Activated CD4-positive, alpha-beta T cell treated with anti-CD3 and anti-CD28 coated beads, Interleukin-2, amount 10 ng/mL, durations not matched to agents 7 days and 5 days (primary cell): Measurements from ENCODE around the gene ZNF789. TPM values are rescaled to one million over a fixed set of nuclear protein-coding genes. Genes with fewer than 3 reads are reported as not detected.

Experiments used
- CTCF ChIA-PET: fragments of 350-600 bp; sonication (Branson Sonifier 250); formaldehyde crosslinking; loops from one replicate; lab custom pipeline; 2021; ENCODE audit warnings: antibody characterized with exemption; lab: Charles Lee
- POLR2A ChIA-PET: fragments of 350-600 bp; sonication (Branson Sonifier 250); formaldehyde crosslinking; loops from one replicate; lab custom pipeline; 2021; ENCODE audit warnings: antibody characterized with exemption; lab: Charles Lee
- DNase-seq: peaks from one replicate; pipeline ENCODE4 v3.0.0-alpha.2; 2020
- H3K27ac Mint-ChIP-seq: one replicate; pipeline ENCODE4 v1.8.0; 2021; ENCODE audit warnings: mild to moderate bottlenecking, moderate library complexity, mixed read lengths
- H3K27me3 Mint-ChIP-seq: one replicate; pipeline ENCODE4 v1.8.0; 2021; ENCODE audit warnings: mixed read lengths
- H3K36me3 Mint-ChIP-seq: one replicate; pipeline ENCODE4 v1.8.0; 2021; ENCODE audit warnings: low read depth, mixed read lengths
- H3K4me1 Mint-ChIP-seq: one replicate; pipeline ENCODE4 v1.8.0; 2021; ENCODE audit warnings: mixed read lengths
- H3K4me3 Mint-ChIP-seq: one replicate; pipeline ENCODE4 v1.8.0; 2021; ENCODE audit warnings: mild to moderate bottlenecking, moderate library complexity, mixed read lengths
- H3K9me3 Mint-ChIP-seq: one replicate; pipeline ENCODE4 v1.8.0; 2021; ENCODE audit warnings: mixed read lengths
- total RNA-seq, 2 experiments: library from RNA; stranded (reverse); gene quantifications; one replicate each; pipeline ENCODE4 v1.2.3, GENCODE V29; 2021

Gene ZNF789
- total RNA-seq, 2 experiments from 2014 or later, result 28.1 to 28.2 TPM

DNA sequence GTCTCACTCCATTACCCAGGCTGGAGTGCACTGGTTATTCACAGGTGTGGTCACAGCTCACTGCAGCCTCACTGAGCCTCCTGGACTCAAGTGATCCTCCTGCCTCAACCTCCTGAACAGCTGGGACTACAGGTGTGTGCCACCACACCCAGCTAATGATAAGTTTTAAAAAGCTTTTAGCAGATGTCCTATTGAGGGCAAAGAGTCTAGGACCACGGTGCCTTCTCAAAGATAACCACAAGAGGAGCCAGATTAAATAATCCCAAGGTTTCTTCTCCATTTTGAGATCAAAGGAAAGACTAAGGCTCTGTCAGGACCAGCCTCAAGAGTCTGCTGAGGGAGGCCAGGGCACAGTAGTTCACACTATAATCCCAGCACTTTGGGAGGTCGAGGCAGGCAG lies 11.5 kb upstream of the ZNF789 start:
- no peaks in the 10 kb centered on the region for H3K27me3 Mint-ChIP-seq
- no peak overlapping the region for H3K27ac Mint-ChIP-seq
- H3K36me3 Mint-ChIP-seq, result peaks cover 45% of the 10 kb centered on the region
- ChIA-PET CTCF (interaction anchor here (0.6 to 1.4 kb wide), 3 partner anchors 9 to 59 kb away, joined by 3 to 4 read pairs (median 3); no protein-coding TSS in a partner anchor), POLR2A (no interaction called here)
- H3K9me3 Mint-ChIP-seq, result no peaks in the 10 kb centered on the region
- H3K4me3 Mint-ChIP-seq, result no peak overlapping the region
- peaks cover 31% of the 10 kb centered on the region for H3K4me1 Mint-ChIP-seq
- DNase-seq, result no peak

GRCh38 chr7:99465421-99465768 lies 7.3 kb upstream of the ZNF789 start:
- ChIA-PET CTCF (interaction anchor here (0.6 to 1.8 kb wide), 2 partner anchors 9 to 90 kb away, joined by 3 to 8 read pairs; no protein-coding TSS in a partner anchor), POLR2A (interaction anchor here (1.1 kb wide), 1 partner anchor 23 kb away, joined by 4 read pairs; no protein-coding TSS in a partner anchor)
- H3K27me3 Mint-ChIP-seq, result no peaks in the 10 kb centered on the region
- peak overlapping the region; percentile 78 for H3K4me3 Mint-ChIP-seq
- DNase-seq, result no peak
- H3K4me1 Mint-ChIP-seq, result peaks cover 29% of the 10 kb centered on the region
- peak overlapping the region; percentile 91 for H3K27ac Mint-ChIP-seq
- peaks cover 23% of the 10 kb centered on the region for H3K36me3 Mint-ChIP-seq
- no peaks in the 10 kb centered on the region for H3K9me3 Mint-ChIP-seq

DNA sequence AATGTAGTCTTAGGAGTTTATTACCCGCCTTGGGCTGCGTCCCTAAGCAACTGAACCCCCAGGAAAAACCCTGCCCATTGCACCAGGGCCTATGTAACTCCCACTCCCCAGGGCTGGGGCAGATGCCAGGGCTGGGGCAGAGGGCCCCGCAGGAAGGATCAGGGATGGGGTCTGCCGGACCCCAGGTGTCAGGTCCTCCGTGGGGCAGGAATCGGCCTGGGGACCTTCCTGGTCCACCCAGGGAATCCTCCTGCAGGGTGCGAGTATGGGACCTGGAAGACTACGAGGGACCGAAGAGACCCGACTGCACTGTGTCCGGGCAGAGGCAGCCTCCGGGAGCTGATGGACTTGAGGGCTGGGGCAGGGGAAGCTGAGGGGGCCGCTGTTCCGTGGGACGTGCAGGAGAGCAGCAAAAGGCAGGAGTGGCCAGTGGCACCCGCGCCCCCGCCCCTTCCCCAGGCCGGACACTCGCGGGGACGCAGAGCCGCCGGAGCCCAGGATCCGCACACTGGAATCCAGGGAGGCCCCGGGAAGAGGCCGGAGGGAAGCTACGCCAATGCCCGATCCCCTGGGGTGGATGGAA lies 4.3 kb upstream of the ZNF789 start:
- ChIA-PET CTCF (interaction anchor here (0.7 kb wide), 1 partner anchor 9 kb away, joined by 3 read pairs; no protein-coding TSS in a partner anchor), POLR2A (no interaction called here)
- peaks cover 32% of the 10 kb centered on the region for H3K4me1 Mint-ChIP-seq
- peaks cover 18% of the 10 kb centered on the region for H3K36me3 Mint-ChIP-seq
- H3K4me3 Mint-ChIP-seq, result no peak overlapping the region
- H3K27me3 Mint-ChIP-seq, result no peaks in the 10 kb centered on the region
- no peaks in the 10 kb centered on the region for H3K9me3 Mint-ChIP-seq
- no peak overlapping the region for H3K27ac Mint-ChIP-seq
- DNase-seq, result no peak

- ChIA-PET POLR2A (no interaction called here), CTCF (interaction anchor here (0.7 to 1.3 kb wide), 3 partner anchors 9 to 89 kb away, joined by 3 read pairs; partner anchors contain the start of gene ZNF655)
- Mint-ChIP-seq H3K36me3 (peaks cover 13% of the 10 kb centered on the region), H3K27me3 (no peaks in the 10 kb centered on the region), H3K27ac (no peak overlapping the region), H3K9me3 (no peaks in the 10 kb centered on the region), H3K4me3 (no peak overlapping the region), H3K4me1 (peaks cover 35% of the 10 kb centered on the region)
- no peak for DNase-seq
Observed at GRCh38 chr7:99469381-99470065, 3.2 kb upstream of the ZNF789 start.

DNA sequence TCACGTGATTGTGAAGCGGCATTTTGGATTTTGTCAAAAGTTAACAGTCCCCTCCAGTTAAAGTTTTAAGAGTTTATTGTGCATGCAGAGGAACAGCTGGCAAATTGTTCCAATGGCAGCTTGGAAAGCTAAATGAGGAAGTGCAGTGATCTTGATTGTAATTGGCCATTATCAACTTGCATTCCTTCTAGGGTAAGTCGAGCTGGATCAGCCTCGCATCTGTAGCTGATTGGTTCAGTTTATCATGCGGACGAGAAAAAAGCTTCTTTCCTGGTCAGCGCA lies 566 bp downstream of the ZNF789 start:
- Mint-ChIP-seq H3K27me3 (no peaks in the 10 kb centered on the region), H3K27ac (peak overlapping the region; percentile 91), H3K9me3 (no peaks in the 10 kb centered on the region), H3K4me3 (peak overlapping the region; percentile 99), H3K36me3 (peaks cover 19% of the 10 kb centered on the region), H3K4me1 (peaks cover 45% of the 10 kb centered on the region)
- DNase-seq, result peak; percentile 38
- POLR2A ChIA-PET, result no interaction called here
- CTCF ChIA-PET, result interaction anchor here (0.7 to 1.5 kb wide), 4 partner anchors 25 to 83 kb away, joined by 3 to 6 read pairs (median 3); no protein-coding TSS in a partner anchor

DNA sequence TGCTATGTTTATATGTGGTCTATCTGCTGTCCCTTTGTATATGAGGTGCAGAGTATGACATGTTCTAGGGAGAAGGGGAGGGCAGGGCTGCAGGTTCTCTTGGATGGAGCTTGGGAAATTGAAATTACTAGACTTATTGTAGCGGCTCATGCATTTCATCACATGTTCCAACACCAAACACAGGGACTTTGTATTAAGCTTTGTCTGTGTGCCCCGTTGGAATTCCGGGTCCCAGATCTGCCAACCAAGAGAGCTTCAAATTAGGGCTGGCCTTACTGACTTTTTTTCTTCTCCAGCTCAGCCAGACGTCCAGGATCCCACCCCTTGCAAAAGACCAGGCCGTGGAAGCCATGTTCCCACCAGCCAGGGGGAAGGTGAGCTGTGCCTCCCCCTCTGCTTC lies 3.4 kb downstream of the ZNF789 start:
- ChIA-PET CTCF (interaction anchor here (1.2 to 1.4 kb wide), 2 partner anchors 13 to 23 kb away, joined by 3 to 4 read pairs; partner anchors contain the start of gene ZNF394), POLR2A (interaction anchor here (0.5 kb wide), 1 partner anchor 82 kb away, joined by 3 read pairs; the partner anchor contains the start of gene ZNF655)
- H3K4me3 Mint-ChIP-seq, result no peak overlapping the region
- peaks cover 56% of the 10 kb centered on the region for H3K4me1 Mint-ChIP-seq
- no peaks in the 10 kb centered on the region for H3K27me3 Mint-ChIP-seq
- H3K36me3 Mint-ChIP-seq, result peaks cover 38% of the 10 kb centered on the region
- no peak for DNase-seq
- peak overlapping the region; percentile 25 for H3K27ac Mint-ChIP-seq
- H3K9me3 Mint-ChIP-seq, result no peaks in the 10 kb centered on the region

DNA sequence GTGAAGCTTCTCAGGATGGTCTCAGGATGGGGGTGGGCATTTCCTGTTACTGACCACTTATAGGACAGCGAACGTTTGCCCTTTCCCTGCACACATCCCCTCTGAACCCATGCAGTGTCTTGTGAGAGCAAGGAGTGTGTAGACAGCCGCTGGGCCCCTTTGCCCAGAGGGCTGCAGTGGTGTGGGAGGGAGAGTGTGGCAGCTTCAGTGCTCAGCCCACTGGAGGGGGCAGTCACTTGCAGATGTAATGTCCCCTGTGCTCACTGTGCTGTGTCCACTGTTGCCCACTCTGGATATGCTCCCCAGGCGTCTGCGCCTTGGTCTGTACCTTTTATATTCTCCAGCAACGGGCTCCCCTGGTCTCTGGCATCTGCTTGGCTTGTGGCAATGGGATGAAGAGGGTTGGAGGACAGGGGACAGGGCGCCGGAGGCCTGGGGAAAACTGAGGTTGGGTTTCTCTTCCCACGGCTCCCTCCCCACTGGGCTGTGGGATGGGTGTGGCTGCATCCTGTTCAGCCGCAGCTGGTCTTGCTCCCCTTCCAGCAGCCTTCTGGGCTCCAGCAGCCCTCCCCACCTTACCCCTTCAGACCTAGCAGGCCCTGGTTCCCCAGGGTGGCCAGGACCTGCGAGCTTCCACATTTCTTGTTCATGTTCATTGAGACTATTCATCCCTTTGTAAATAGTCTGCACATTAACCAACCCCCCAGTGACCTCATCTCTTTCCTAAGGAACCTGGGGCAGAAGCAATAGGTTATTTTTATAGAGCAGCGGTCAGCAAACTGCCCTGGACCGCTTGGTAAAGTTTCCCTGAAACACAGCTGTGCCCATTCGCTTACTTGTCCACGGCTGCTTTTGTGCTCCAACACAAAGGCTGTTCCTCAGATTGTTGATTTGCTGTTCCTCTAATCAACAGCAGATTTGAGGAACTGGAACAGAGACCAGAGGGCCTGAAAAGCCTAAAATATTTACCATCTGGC lies 6.1 kb downstream of the ZNF789 start:
- DNase-seq, result no peak
- H3K36me3 Mint-ChIP-seq, result peaks cover 44% of the 10 kb centered on the region
- POLR2A ChIA-PET, result interaction anchor here (0.6 kb wide), 1 partner anchor 10 kb away, joined by 9 read pairs; no protein-coding TSS in a partner anchor
- H3K4me3 Mint-ChIP-seq, result peak overlapping the region; percentile 48
- H3K27ac Mint-ChIP-seq, result peak overlapping the region; percentile 87
- CTCF ChIA-PET, result no interaction called here
- no peaks in the 10 kb centered on the region for H3K27me3 Mint-ChIP-seq
- peaks cover 45% of the 10 kb centered on the region for H3K4me1 Mint-ChIP-seq
- H3K9me3 Mint-ChIP-seq, result no peaks in the 10 kb centered on the region

DNA sequence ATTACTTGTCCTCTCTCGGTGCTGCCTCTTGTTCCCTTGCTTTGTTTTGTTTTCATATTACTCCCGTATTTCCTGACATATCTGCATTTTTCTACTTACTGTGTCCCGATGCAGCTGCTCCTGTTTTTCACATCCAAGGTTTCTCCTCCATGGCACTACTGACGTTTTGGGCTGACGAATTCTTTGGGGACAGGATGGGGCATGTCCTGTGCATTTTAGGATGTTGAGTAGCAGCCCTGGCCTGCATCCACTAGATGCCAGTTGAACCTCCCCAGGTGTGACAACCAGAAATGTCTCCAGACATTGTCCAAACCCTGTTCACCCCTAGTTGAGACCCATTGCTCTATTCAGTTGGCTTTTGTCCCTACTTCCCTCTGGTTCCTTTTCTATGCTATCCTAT lies 12.4 kb downstream of the ZNF789 start:
- peaks cover 4% of the 10 kb centered on the region for H3K9me3 Mint-ChIP-seq
- peaks cover 69% of the 10 kb centered on the region for H3K36me3 Mint-ChIP-seq
- H3K27ac Mint-ChIP-seq, result no peak overlapping the region
- CTCF ChIA-PET, result no interaction called here
- no peak overlapping the region for H3K4me3 Mint-ChIP-seq
- H3K4me1 Mint-ChIP-seq, result no peaks in the 10 kb centered on the region
- POLR2A ChIA-PET, result no interaction called here
- H3K27me3 Mint-ChIP-seq, result no peaks in the 10 kb centered on the region
- DNase-seq, result no peak

DNA sequence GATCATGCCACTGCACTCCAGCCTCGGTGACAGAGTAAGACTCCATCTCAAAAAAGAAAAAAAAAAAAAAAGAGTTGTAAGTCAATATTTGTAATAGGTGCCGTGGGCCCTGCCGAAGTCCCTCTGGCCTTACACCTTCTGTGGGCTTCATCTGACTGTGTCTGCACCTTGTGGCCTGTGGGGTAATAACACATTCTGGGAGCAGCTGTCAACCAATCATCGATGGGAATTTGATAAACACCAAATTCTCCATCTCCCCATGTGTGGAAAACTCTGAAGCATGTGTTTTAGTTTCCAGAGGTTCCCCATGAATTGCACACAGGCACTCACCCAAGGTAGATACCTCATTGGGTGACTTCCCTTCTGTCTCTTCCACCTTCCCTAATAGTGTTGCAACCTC lies 16.5 kb downstream of the ZNF789 start:
- H3K27ac Mint-ChIP-seq, result no peak overlapping the region
- H3K9me3 Mint-ChIP-seq, result peaks cover 28% of the 10 kb centered on the region
- ChIA-PET POLR2A (no interaction called here), CTCF (interaction anchor here (0.6 to 2.1 kb wide), 3 partner anchors 13 to 592 kb away, joined by 3 to 4 read pairs (median 3); no protein-coding TSS in a partner anchor)
- no peak for DNase-seq
- no peaks in the 10 kb centered on the region for H3K27me3 Mint-ChIP-seq
- H3K4me1 Mint-ChIP-seq, result no peaks in the 10 kb centered on the region
- H3K36me3 Mint-ChIP-seq, result peaks cover 79% of the 10 kb centered on the region
- no peak overlapping the region for H3K4me3 Mint-ChIP-seq

- POLR2A ChIA-PET, result no interaction called here
Observed at GRCh38 chr7:99490878-99491277, 18.2 kb downstream of the ZNF789 start.

DNA sequence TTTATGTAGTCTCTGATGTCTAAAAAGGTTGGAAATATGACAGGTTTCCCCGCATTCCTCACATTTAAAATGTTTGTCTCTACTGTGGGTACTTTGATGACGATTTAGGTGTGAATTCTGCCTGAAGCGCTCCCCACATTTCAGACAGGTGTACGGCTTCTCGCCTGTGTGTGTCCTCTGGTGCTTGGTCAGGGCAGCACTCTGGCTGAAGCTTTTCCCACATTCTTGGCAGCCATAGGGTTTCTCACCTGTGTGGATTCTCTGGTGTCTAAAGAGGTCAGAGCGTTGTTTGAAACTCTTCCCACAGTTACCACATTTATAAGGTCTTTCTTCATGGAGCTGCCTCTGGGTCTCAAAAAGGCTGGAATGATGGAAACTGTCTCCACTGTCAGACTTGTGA lies 21.1 kb downstream of the ZNF789 start:
- ChIA-PET CTCF (interaction anchor here (0.6 to 0.9 kb wide), 3 partner anchors 9 to 30 kb away, joined by 3 read pairs; partner anchors contain the start of gene ZKSCAN5), POLR2A (no interaction called here)
- no peak overlapping the region for H3K27ac Mint-ChIP-seq

More at GRCh38 chr7:99490878-99491277, 18.2 kb downstream of the ZNF789 start:
- H3K4me3 Mint-ChIP-seq, result no peak overlapping the region
- no peak for DNase-seq
- peaks cover 79% of the 10 kb centered on the region for H3K36me3 Mint-ChIP-seq
- H3K4me1 Mint-ChIP-seq, result no peaks in the 10 kb centered on the region
- CTCF ChIA-PET, result interaction anchor here (0.5 to 2.1 kb wide), 4 partner anchors 9 to 142 kb away, joined by 3 to 4 read pairs (median 3); partner anchors contain the start of gene ZNF394
- H3K9me3 Mint-ChIP-seq, result peaks cover 30% of the 10 kb centered on the region
- H3K27ac Mint-ChIP-seq, result no peak overlapping the region
- no peaks in the 10 kb centered on the region for H3K27me3 Mint-ChIP-seq

More for the DNA sequence above, 21.1 kb downstream of the ZNF789 start:
- peaks cover 76% of the 10 kb centered on the region for H3K36me3 Mint-ChIP-seq
- no peak overlapping the region for H3K4me3 Mint-ChIP-seq
- H3K27me3 Mint-ChIP-seq, result no peaks in the 10 kb centered on the region
- DNase-seq, result no peak
- peaks cover 33% of the 10 kb centered on the region for H3K9me3 Mint-ChIP-seq
- peaks cover 13% of the 10 kb centered on the region for H3K4me1 Mint-ChIP-seq
